ENCODE data around the gene SLC24A5. TPM values are rescaled to one million over a fixed set of nuclear protein-coding genes. Genes with fewer than 3 reads are reported as not detected.

Gene SLC24A5
- total RNA-seq, 1 experiment from 2014 or later, result not detected

DNA sequence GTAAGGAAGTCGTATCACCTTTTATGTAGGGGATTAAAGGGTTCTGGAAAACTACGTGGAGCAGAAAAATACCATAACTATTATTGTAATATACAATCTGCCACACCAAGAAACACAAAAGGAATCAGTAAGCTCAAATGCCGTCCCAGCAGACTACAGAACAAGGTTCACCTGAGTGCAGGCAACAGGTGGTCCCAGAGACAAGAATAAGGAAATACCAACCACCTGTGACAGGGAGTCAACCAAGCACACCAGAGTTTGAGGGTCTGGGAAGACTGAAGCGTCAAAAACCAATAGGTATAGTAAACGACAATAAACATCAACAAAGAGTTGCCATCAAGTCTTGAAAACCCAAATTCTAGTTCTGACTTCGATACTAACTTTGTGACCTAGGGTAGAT is 12.1 kb downstream of the SLC24A5 start:
- ChIA-PET CTCF (interaction anchor here (1.3 to 2.7 kb wide), 3 partner anchors 17 to 48 kb away, joined by 4 to 7 read pairs (median 5); no protein-coding TSS in a partner anchor), POLR2A (no interaction called here)
- Mint-ChIP-seq H3K27ac (no peak overlapping the region), H3K27me3 (ENCODE audit: low read depth) (no peaks in the 10 kb centered on the region), H3K4me3 (no peak overlapping the region), H3K36me3 (no peaks in the 10 kb centered on the region), H3K4me1 (peaks cover 13% of the 10 kb centered on the region), H3K9me3 (no peaks in the 10 kb centered on the region)
- TF ChIP-seq ELF4 (CRISPR knock-in tag; IDR thresholded peaks at IDR 0.05; ENCODE audit: low read depth), result no peak
- TF ChIP-seq MYBL2 (CRISPR knock-in tag; IDR thresholded peaks at IDR 0.05), result no peak
- no peak for TF ChIP-seq NFE2L1 (CRISPR knock-in tag; IDR thresholded peaks at IDR 0.05)
- TF ChIP-seq ZNF263 (CRISPR knock-in tag; IDR thresholded peaks at IDR 0.05; ENCODE audit: low read depth), result no peak
- TF ChIP-seq ZNF121 (CRISPR knock-in tag; IDR thresholded peaks at IDR 0.05), result no peak
- no peak for TF ChIP-seq GABPB1 (CRISPR knock-in tag; IDR thresholded peaks at IDR 0.05)
- TF ChIP-seq, protein P1, sequence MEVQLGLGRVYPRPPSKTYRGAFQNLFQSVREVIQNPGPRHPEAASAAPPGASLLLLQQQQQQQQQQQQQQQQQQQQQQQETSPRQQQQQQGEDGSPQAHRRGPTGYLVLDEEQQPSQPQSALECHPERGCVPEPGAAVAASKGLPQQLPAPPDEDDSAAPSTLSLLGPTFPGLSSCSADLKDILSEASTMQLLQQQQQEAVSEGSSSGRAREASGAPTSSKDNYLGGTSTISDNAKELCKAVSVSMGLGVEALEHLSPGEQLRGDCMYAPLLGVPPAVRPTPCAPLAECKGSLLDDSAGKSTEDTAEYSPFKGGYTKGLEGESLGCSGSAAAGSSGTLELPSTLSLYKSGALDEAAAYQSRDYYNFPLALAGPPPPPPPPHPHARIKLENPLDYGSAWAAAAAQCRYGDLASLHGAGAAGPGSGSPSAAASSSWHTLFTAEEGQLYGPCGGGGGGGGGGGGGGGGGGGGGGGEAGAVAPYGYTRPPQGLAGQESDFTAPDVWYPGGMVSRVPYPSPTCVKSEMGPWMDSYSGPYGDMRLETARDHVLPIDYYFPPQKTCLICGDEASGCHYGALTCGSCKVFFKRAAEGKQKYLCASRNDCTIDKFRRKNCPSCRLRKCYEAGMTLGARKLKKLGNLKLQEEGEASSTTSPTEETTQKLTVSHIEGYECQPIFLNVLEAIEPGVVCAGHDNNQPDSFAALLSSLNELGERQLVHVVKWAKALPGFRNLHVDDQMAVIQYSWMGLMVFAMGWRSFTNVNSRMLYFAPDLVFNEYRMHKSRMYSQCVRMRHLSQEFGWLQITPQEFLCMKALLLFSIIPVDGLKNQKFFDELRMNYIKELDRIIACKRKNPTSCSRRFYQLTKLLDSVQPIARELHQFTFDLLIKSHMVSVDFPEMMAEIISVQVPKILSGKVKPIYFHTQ (CRISPR knock-in tag; IDR thresholded peaks at IDR 0.05), result no peak
- no peak for TF ChIP-seq ZNF219 (CRISPR knock-in tag; IDR thresholded peaks at IDR 0.05; ENCODE audit: borderline replicate concordance)
- TF ChIP-seq FOXP1 (CRISPR knock-in tag; IDR thresholded peaks at IDR 0.05; ENCODE audit: borderline replicate concordance), result no peak
- TF ChIP-seq, protein P2, sequence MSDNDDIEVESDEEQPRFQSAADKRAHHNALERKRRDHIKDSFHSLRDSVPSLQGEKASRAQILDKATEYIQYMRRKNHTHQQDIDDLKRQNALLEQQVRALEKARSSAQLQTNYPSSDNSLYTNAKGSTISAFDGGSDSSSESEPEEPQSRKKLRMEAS (CRISPR knock-in tag; IDR thresholded peaks at IDR 0.05), result no peak
- TF ChIP-seq ZNF396 (CRISPR knock-in tag; IDR thresholded peaks at IDR 0.05; ENCODE audit: borderline replicate concordance), result no peak
- TF ChIP-seq, protein P3, sequence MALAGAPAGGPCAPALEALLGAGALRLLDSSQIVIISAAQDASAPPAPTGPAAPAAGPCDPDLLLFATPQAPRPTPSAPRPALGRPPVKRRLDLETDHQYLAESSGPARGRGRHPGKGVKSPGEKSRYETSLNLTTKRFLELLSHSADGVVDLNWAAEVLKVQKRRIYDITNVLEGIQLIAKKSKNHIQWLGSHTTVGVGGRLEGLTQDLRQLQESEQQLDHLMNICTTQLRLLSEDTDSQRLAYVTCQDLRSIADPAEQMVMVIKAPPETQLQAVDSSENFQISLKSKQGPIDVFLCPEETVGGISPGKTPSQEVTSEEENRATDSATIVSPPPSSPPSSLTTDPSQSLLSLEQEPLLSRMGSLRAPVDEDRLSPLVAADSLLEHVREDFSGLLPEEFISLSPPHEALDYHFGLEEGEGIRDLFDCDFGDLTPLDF (CRISPR knock-in tag; IDR thresholded peaks at IDR 0.05), result no peak
- ATAC-seq, result peak; percentile 23; the same call in 1 of the 2 replicates
- no peak for DNase-seq (ENCODE audit: low spot score)

DNA sequence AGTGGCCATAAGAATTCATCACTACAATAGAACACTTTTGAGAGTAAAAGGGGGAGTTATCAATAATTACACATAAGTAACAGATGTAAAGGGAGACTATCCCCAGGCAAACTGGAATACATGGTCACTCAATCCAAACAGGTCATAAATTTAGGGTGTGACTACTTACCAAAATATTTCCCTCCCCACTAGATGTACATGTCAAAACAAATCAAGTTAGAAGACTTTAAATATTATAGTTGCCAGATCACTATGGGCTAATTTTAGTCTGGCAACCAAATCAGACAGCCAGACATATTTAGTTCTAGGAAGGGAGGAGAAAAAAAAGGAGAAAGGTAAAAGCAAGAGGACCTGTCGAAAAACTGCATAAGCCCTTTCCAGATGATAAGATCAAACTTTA is 23.1 kb downstream of the SLC24A5 start:
- DNase-seq (ENCODE audit: low spot score) (no peak), ATAC-seq (no peak)
- CTCF ChIA-PET, result no interaction called here
- Mint-ChIP-seq H3K4me1 (no peaks in the 10 kb centered on the region), H3K27ac (no peak overlapping the region), H3K4me3 (no peak overlapping the region), H3K9me3 (peaks cover 4% of the 10 kb centered on the region; the same call in 1 of the 2 replicates), H3K27me3 (ENCODE audit: low read depth) (no peaks in the 10 kb centered on the region), H3K36me3 (peaks cover 41% of the 10 kb centered on the region)
- POLR2A ChIA-PET, result no interaction called here
- TF ChIP-seq ZNF219 (CRISPR knock-in tag; IDR thresholded peaks at IDR 0.05; ENCODE audit: borderline replicate concordance) (no peak), NR2C2 (CRISPR knock-in tag; IDR thresholded peaks at IDR 0.05) (no peak), ZNF396 (CRISPR knock-in tag; IDR thresholded peaks at IDR 0.05; ENCODE audit: borderline replicate concordance) (no peak)
- TF ChIP-seq, protein P4, sequence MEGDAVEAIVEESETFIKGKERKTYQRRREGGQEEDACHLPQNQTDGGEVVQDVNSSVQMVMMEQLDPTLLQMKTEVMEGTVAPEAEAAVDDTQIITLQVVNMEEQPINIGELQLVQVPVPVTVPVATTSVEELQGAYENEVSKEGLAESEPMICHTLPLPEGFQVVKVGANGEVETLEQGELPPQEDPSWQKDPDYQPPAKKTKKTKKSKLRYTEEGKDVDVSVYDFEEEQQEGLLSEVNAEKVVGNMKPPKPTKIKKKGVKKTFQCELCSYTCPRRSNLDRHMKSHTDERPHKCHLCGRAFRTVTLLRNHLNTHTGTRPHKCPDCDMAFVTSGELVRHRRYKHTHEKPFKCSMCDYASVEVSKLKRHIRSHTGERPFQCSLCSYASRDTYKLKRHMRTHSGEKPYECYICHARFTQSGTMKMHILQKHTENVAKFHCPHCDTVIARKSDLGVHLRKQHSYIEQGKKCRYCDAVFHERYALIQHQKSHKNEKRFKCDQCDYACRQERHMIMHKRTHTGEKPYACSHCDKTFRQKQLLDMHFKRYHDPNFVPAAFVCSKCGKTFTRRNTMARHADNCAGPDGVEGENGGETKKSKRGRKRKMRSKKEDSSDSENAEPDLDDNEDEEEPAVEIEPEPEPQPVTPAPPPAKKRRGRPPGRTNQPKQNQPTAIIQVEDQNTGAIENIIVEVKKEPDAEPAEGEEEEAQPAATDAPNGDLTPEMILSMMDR (IDR thresholded peaks at IDR 0.05), result no peak

DNA sequence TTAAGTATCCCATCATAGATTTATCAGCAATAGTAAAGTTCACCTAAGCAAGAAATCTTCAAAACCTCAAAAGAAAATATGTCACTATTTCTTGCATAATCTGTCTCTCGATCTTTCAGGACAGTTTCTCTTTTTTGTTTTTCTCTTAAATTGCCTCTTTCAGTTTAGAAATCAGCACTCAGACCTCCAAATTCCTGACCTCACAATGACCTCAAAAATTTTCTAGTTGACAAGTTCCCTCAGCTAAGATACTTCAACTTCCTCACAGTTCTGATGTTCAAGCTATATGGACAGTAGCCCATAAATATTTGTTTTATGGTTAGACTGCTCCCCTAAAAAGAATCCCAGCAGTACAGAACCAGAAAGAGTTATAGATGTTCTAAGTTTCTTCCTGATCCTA is 24.1 kb downstream of the SLC24A5 start:
- H3K36me3 Mint-ChIP-seq, result peaks cover 48% of the 10 kb centered on the region
- H3K4me1 Mint-ChIP-seq, result peaks cover 6% of the 10 kb centered on the region
- DNase-seq (ENCODE audit: low spot score), result no peak
- no peak overlapping the region for H3K4me3 Mint-ChIP-seq
- no peak for ATAC-seq
- peak overlapping the region; percentile 26; the same call in 1 of the 2 replicates for H3K27ac Mint-ChIP-seq
- POLR2A ChIA-PET, result no interaction called here
- no peaks in the 10 kb centered on the region for H3K27me3 Mint-ChIP-seq (ENCODE audit: low read depth)
- CTCF ChIA-PET, result no interaction called here
- peaks cover 4% of the 10 kb centered on the region; the same call in 1 of the 2 replicates for H3K9me3 Mint-ChIP-seq
- TF ChIP-seq ZNF423 (CRISPR knock-in tag; IDR thresholded peaks at IDR 0.05) (no peak), HMGA2 (CRISPR knock-in tag; IDR thresholded peaks at IDR 0.05) (no peak), NFE2L1 (CRISPR knock-in tag; IDR thresholded peaks at IDR 0.05) (no peak), OVOL2 (CRISPR knock-in tag; IDR thresholded peaks at IDR 0.05; ENCODE audit: borderline replicate concordance) (no peak), CREM (CRISPR knock-in tag; IDR thresholded peaks at IDR 0.05) (no peak), FOXK1 (CRISPR knock-in tag; IDR thresholded peaks at IDR 0.05) (no peak), ATF1 (CRISPR knock-in tag; IDR thresholded peaks at IDR 0.05) (no peak), TEAD4 (CRISPR knock-in tag; IDR thresholded peaks at IDR 0.05) (no peak)
- TF ChIP-seq, protein P5, sequence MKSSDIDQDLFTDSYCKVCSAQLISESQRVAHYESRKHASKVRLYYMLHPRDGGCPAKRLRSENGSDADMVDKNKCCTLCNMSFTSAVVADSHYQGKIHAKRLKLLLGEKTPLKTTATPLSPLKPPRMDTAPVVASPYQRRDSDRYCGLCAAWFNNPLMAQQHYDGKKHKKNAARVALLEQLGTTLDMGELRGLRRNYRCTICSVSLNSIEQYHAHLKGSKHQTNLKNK (CRISPR knock-in tag; IDR thresholded peaks at IDR 0.05), result no peak
- TF ChIP-seq, protein P6, sequence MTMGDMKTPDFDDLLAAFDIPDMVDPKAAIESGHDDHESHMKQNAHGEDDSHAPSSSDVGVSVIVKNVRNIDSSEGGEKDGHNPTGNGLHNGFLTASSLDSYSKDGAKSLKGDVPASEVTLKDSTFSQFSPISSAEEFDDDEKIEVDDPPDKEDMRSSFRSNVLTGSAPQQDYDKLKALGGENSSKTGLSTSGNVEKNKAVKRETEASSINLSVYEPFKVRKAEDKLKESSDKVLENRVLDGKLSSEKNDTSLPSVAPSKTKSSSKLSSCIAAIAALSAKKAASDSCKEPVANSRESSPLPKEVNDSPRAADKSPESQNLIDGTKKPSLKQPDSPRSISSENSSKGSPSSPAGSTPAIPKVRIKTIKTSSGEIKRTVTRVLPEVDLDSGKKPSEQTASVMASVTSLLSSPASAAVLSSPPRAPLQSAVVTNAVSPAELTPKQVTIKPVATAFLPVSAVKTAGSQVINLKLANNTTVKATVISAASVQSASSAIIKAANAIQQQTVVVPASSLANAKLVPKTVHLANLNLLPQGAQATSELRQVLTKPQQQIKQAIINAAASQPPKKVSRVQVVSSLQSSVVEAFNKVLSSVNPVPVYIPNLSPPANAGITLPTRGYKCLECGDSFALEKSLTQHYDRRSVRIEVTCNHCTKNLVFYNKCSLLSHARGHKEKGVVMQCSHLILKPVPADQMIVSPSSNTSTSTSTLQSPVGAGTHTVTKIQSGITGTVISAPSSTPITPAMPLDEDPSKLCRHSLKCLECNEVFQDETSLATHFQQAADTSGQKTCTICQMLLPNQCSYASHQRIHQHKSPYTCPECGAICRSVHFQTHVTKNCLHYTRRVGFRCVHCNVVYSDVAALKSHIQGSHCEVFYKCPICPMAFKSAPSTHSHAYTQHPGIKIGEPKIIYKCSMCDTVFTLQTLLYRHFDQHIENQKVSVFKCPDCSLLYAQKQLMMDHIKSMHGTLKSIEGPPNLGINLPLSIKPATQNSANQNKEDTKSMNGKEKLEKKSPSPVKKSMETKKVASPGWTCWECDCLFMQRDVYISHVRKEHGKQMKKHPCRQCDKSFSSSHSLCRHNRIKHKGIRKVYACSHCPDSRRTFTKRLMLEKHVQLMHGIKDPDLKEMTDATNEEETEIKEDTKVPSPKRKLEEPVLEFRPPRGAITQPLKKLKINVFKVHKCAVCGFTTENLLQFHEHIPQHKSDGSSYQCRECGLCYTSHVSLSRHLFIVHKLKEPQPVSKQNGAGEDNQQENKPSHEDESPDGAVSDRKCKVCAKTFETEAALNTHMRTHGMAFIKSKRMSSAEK (CRISPR knock-in tag; IDR thresholded peaks at IDR 0.05; ENCODE audit: borderline replicate concordance), result no peak

Measured in WTC11 (cell line).